ENCODE measurements around the gene RALB.
A peak's percentile ranks its signal among the peaks of the same experiment; 100 is the strongest.

The RALB gene

DNA sequence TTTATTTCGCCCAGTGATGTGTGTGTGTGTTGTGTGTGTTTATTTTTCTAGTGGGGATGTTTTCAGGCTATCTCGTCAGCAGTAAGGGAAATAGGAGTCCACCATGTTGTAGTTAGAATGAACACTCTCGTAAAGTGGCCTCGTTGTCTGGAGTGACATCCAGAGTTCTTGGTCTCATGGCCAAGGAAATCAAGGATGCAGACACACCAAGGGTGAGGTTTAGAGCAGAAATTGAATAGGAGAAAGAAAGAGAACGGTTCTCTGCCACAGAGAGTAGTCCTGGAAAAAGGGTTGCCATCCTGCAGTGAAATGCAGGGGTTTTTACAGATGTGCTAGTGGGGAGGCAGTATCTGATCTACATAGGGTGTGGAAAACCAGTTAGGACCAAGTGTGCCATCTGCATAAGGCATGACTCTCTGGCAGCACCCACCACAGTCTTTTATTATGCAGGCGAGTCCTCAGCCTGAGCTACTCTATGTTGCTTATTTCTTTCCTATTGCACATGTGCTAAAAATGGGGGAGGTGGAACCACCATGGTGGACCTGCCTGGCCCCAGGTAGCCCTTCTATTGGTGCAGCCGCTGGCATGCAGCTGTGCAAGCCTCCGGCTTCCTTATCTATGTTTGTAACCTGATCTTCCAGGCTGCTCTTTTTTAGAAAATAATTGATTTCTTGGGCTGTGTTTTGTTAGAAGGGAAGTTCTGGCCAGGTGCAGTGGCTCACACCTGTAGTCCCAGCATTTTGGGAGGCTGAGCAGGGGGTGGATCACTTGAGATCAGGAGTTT, 23.2 kb downstream of the RALB start:
- TF ChIP-seq, protein P1, sequence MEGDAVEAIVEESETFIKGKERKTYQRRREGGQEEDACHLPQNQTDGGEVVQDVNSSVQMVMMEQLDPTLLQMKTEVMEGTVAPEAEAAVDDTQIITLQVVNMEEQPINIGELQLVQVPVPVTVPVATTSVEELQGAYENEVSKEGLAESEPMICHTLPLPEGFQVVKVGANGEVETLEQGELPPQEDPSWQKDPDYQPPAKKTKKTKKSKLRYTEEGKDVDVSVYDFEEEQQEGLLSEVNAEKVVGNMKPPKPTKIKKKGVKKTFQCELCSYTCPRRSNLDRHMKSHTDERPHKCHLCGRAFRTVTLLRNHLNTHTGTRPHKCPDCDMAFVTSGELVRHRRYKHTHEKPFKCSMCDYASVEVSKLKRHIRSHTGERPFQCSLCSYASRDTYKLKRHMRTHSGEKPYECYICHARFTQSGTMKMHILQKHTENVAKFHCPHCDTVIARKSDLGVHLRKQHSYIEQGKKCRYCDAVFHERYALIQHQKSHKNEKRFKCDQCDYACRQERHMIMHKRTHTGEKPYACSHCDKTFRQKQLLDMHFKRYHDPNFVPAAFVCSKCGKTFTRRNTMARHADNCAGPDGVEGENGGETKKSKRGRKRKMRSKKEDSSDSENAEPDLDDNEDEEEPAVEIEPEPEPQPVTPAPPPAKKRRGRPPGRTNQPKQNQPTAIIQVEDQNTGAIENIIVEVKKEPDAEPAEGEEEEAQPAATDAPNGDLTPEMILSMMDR (IDR thresholded peaks at IDR 0.05; ENCODE audit: borderline replicate concordance, insufficient read depth, low read depth, low read length): no peak
- no peak overlapping the region for H3K4me3 ChIP-seq (ENCODE audit: low read depth, low read length)

GRCh38 chr2:120277505-120278205, 25.0 kb downstream of the RALB start:
- H3K4me3 ChIP-seq (ENCODE audit: low read depth, low read length): no peak overlapping the region
- TF ChIP-seq, protein P1 (IDR thresholded peaks at IDR 0.05; ENCODE audit: borderline replicate concordance, insufficient read depth, low read depth, low read length): no peak

DNA sequence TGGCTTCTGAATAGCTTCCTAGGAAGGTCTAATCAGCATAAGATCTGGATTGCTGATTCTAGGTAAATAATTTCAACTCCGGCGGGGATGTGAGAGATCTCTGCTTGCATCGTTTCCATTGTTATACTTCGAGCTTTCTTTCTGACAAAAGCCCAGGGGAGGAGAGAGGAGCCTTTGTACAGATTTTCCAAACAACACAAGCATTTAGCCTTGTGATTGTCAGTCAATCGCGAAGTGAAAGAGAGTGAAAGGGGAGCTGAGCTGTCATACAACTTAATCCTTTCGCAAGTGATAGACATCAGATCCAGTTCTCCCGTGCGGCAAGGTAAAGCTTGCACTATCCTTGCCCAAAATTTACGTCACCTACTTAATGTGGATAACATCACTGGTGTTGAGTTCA, 26.2 kb downstream of the RALB start:
- no peak overlapping the region for H3K4me3 ChIP-seq (ENCODE audit: low read depth, low read length)
- TF ChIP-seq, protein P1 (IDR thresholded peaks at IDR 0.05; ENCODE audit: borderline replicate concordance, insufficient read depth, low read depth, low read length): no peak

DNA sequence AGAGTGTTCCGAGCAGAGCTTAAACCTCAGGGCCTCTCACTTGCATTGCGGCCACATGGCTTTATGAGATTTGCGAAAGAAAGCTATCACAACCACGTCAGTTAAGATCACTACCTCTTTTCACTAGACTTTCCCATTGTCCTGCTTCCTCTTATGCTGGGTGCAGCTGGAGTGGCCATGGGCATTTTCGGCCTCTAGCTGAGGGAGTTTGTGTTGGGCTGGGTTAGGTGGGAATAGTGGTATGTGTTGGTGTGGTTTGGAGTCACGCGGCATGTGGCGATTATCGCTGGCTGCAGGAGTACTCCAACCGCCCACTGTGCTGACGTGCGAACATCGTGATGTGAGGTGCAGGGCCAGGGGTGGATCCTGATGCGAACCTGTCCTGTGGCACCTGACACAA, 27.1 kb downstream of the RALB start:
- TF ChIP-seq, protein P1 (IDR thresholded peaks at IDR 0.05; ENCODE audit: borderline replicate concordance, insufficient read depth, low read depth, low read length): no peak
- no peak overlapping the region for H3K4me3 ChIP-seq (ENCODE audit: low read depth, low read length)

- H3K4me3 ChIP-seq (ENCODE audit: low read depth, low read length): no peak overlapping the region
- TF ChIP-seq, protein P1 (IDR thresholded peaks at IDR 0.05; ENCODE audit: borderline replicate concordance, insufficient read depth, low read depth, low read length): 0 out of 2 replicates have a peak, but pooled peaks have one; percentile 12
Measured at GRCh38 chr2:120283649-120284048, 31.0 kb downstream of the RALB start.

GRCh38 chr2:120285056-120285455, 32.4 kb downstream of the RALB start:
- TF ChIP-seq, protein P1 (IDR thresholded peaks at IDR 0.05; ENCODE audit: borderline replicate concordance, insufficient read depth, low read depth, low read length): no peak
- H3K4me3 ChIP-seq (ENCODE audit: low read depth, low read length): no peak overlapping the region

Data from GM12875 (cell line).